Measurements from ENCODE around the gene FBXO45. TPM values are rescaled to one million over a fixed set of nuclear protein-coding genes. Genes with fewer than 3 reads are reported as not detected.
A peak's percentile ranks its signal among the peaks of the same experiment; 100 is the strongest.
"Not testable (repeated sequence)": the region's sequence is repeated elsewhere in the genome, so short reads cannot be mapped to it uniquely, and the experiment has no call there.

Gene FBXO45
- polyA plus RNA-seq, 1 donor: 14.0 TPM

GRCh38 chr3:196619223-196619622, 50.8 kb downstream of the FBXO45 start:
- DNase-seq: no peak

- not testable (repeated sequence) for DNase-seq
These were observed 51.2 kb downstream of the FBXO45 start for GRCh38 chr3:196619627-196620026.

- no peak for DNase-seq
These were observed 51.7 kb downstream of the FBXO45 start for GRCh38 chr3:196620161-196620604.

GRCh38 chr3:196620684-196621083, 52.2 kb downstream of the FBXO45 start:
- DNase-seq: no peak

GRCh38 chr3:196621611-196622010, 53.2 kb downstream of the FBXO45 start:
- DNase-seq: no peak

- no peak for DNase-seq
These were observed 55.8 kb downstream of the FBXO45 start for GRCh38 chr3:196624067-196624790.

- no peak for DNase-seq
These were observed 56.4 kb downstream of the FBXO45 start for GRCh38 chr3:196624907-196625306.

- no peak for DNase-seq
These were observed 56.9 kb downstream of the FBXO45 start for GRCh38 chr3:196625331-196625730.

- no peak for DNase-seq
These were observed 59.4 kb downstream of the FBXO45 start for GRCh38 chr3:196627918-196628231.

GRCh38 chr3:196629228-196629627, 60.8 kb downstream of the FBXO45 start:
- no peak for DNase-seq

GRCh38 chr3:196631682-196632045, 63.2 kb downstream of the FBXO45 start:
- DNase-seq: no peak

GRCh38 chr3:196632046-196632751, 63.7 kb downstream of the FBXO45 start:
- peak; percentile 81 for DNase-seq

GRCh38 chr3:196633555-196634151, 65.2 kb downstream of the FBXO45 start:
- no peak for DNase-seq

- no peak for DNase-seq
These were observed 65.8 kb downstream of the FBXO45 start for GRCh38 chr3:196634224-196634623.

- no peak for DNase-seq
These were observed 66.4 kb downstream of the FBXO45 start for GRCh38 chr3:196634829-196635228.

GRCh38 chr3:196636369-196637349, 68.2 kb downstream of the FBXO45 start:
- no peak for DNase-seq

- not testable (repeated sequence) for DNase-seq
These were observed 69.5 kb downstream of the FBXO45 start for GRCh38 chr3:196637941-196638340.

Other genes with a start within 250 kb of the FBXO45 start
- gene TM4SF19, start 230.3 kb upstream of the FBXO45 start, polyA plus RNA-seq (ENCODE audit: insufficient read length): 0.89 TPM
- 19.2 TPM for gene UBXN7, start 136.2 kb upstream of the FBXO45 start, polyA plus RNA-seq (ENCODE audit: insufficient read length)
- gene RNF168, start 64.9 kb upstream of the FBXO45 start, polyA plus RNA-seq (ENCODE audit: insufficient read length): 9.6 TPM
- 1.5 TPM for gene SMCO1, start 53.3 kb upstream of the FBXO45 start, polyA plus RNA-seq (ENCODE audit: insufficient read length)
- 8.9 TPM for gene WDR53, start 106 bp upstream of the FBXO45 start, polyA plus RNA-seq (ENCODE audit: insufficient read length)
- 5.7 TPM for gene NRROS, start 71.0 kb downstream of the FBXO45 start, polyA plus RNA-seq (ENCODE audit: insufficient read length)
- 2.3 TPM for gene CEP19, start 143.6 kb downstream of the FBXO45 start, polyA plus RNA-seq (ENCODE audit: insufficient read length)
- 13.5 TPM for gene PIGX, start 143.7 kb downstream of the FBXO45 start, polyA plus RNA-seq (ENCODE audit: insufficient read length)
- gene PAK2, start 171.2 kb downstream of the FBXO45 start, polyA plus RNA-seq (ENCODE audit: insufficient read length): 46.6 TPM